ENCODE measurements around the gene MS4A6A.

Gene MS4A6A

GRCh38 chr11:60128376-60128775 is 54.5 kb downstream of the MS4A6A start:
- Mint-ChIP-seq H3K4me1 (ENCODE audit: low read depth) (no peaks in the 10 kb centered on the region), H3K4me3 (no peak overlapping the region), H3K36me3 (ENCODE audit: low read depth) (no peaks in the 10 kb centered on the region), H3K27me3 (ENCODE audit: low read depth) (no peaks in the 10 kb centered on the region), H3K27ac (no peak overlapping the region), H3K9me3 (no peaks in the 10 kb centered on the region)

GRCh38 chr11:60127311-60127811 is 55.5 kb downstream of the MS4A6A start:
- H3K4me1 Mint-ChIP-seq (ENCODE audit: low read depth), result no peaks in the 10 kb centered on the region
- no peaks in the 10 kb centered on the region for H3K27me3 Mint-ChIP-seq (ENCODE audit: low read depth)
- H3K27ac Mint-ChIP-seq, result no peak overlapping the region
- no peak overlapping the region for H3K4me3 Mint-ChIP-seq
- H3K9me3 Mint-ChIP-seq, result no peaks in the 10 kb centered on the region
- no peaks in the 10 kb centered on the region for H3K36me3 Mint-ChIP-seq (ENCODE audit: low read depth)

GRCh38 chr11:60125956-60126585 is 56.8 kb downstream of the MS4A6A start:
- Mint-ChIP-seq H3K4me1 (ENCODE audit: low read depth) (no peaks in the 10 kb centered on the region), H3K36me3 (ENCODE audit: low read depth) (no peaks in the 10 kb centered on the region), H3K9me3 (no peaks in the 10 kb centered on the region), H3K27me3 (ENCODE audit: low read depth) (no peaks in the 10 kb centered on the region), H3K27ac (no peak overlapping the region), H3K4me3 (no peak overlapping the region)

- Mint-ChIP-seq H3K4me3 (no peak overlapping the region), H3K36me3 (ENCODE audit: low read depth) (no peaks in the 10 kb centered on the region), H3K4me1 (ENCODE audit: low read depth) (no peaks in the 10 kb centered on the region), H3K9me3 (no peaks in the 10 kb centered on the region), H3K27ac (no peak overlapping the region), H3K27me3 (ENCODE audit: low read depth) (no peaks in the 10 kb centered on the region)
Observed at GRCh38 chr11:60124802-60125432, 58.0 kb downstream of the MS4A6A start.
